GM21360 (cell line): ENCODE measurements around the gene NEU1.
"Not testable (repeated sequence)": the region's sequence is repeated elsewhere in the genome, so short reads cannot be mapped to it uniquely, and the experiment has no call there.

Source experiments
- ATAC-seq: cut with Tn5 transposase; IDR thresholded peaks from one replicate; pipeline ENCODE4 v1.9.1; 2021; ENCODE audit warnings: mild to moderate bottlenecking, moderate library complexity; ENCODE audit not compliant: unreplicated experiment

Gene NEU1

DNA sequence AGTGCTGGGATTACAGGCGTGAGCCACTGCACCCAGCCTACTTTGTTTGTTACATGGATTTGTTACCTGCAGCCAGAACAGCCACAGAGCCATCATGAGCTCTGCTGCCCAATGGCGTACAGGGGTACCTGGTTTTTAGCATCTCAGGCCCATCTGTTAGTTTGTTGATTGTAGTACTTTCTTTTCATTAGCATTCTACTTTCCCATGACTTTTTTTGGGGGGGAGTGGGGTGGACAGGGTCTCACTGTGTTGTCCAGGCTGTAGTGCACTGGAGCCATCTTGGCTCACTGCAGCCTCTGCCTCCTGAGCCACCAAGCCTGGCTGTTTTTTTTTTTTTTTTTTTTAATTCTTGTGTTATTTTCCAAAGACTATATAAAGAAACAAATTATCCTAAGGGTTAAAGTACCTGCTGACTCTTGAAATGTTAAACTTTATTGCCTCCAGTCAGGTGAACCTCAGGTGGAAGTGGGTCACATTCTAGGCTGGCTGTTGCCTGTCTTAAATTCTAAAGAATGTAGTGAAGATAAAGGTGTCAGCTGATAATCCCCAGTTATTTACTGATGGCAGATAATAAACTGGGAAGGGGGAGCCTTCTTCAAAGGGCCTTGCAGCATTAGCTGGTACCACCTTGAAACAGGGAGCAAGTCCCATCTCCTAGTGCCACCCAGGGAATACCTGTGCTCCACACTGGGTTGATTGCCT is 15.2 kb downstream of the NEU1 start:
- no peak for ATAC-seq

DNA sequence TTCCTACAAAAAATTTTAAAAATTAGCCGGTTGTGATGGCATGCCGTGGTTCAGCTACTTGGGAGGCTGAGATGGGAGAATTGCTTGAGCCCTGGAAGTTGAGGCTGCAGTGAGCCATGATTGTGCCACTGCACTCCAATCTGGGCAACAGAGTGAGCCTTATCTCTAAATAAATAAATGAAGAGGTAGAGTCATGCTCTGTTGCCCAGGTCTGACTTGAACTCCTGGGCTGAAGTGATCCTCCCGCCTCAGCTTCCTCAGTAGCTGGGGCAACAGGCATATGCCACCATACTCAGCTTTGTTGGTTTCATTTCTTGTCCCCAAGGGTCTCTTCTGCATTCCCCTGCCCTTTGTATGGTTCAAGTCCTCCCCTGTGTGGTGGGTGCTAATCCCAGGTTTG is 18.1 kb downstream of the NEU1 start:
- ATAC-seq, result no peak

DNA sequence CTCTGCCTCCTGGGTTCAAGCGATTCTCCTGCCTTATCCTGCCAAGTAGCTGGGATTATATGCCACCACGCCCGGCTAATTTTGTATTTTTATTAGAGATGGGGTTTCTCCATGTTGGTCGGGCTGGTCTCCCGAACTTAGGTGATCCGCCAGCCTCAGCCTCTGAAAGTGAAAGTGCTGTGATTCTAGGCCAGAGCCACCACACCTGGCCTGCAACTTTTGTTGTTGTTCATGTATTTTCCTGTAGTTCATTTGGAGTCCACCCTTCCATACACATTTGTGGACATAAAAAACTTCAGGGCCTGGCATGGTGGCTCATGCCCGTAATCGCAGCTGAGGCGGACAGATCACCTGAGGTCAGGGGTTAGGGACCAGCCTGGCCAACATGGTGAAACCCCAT is 20.6 kb downstream of the NEU1 start:
- no peak for ATAC-seq

DNA sequence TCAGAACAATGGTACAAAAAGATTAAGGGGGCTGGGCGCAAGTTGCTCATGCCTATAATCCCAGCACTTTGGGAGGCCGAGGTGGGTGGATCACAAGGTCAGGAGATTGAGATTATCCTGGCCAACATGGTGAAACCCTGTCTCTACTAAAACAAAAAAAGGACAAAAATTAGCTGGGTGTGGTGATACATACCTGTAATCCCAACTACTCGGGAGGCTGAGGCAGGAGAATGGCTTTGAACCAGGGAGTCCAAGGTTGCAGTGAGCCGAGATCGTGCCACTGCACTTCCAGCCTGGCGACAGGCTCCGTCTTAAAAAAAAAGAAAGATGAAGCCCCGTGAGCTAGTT is 22.9 kb downstream of the NEU1 start:
- not testable (repeated sequence) for ATAC-seq

DNA sequence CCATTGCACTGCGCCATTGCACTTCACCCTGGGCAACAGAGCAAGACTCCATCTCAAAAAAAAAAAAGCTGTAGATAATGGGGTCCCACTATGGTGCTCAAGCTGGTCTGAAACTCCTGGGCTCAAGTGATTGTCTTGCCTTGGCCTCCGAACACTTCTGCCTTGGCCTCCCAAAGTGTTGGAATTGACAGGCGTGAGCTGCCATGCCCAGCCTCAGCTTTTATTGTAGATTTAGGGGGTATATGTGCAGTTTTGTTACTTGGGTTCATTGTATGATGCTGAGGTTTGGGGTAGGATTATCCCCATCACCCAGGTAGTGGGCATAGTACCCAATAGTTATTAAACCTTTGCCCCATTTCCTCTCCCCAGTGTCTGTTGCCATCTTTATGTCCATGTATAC is 23.7 kb downstream of the NEU1 start:
- no peak for ATAC-seq

DNA sequence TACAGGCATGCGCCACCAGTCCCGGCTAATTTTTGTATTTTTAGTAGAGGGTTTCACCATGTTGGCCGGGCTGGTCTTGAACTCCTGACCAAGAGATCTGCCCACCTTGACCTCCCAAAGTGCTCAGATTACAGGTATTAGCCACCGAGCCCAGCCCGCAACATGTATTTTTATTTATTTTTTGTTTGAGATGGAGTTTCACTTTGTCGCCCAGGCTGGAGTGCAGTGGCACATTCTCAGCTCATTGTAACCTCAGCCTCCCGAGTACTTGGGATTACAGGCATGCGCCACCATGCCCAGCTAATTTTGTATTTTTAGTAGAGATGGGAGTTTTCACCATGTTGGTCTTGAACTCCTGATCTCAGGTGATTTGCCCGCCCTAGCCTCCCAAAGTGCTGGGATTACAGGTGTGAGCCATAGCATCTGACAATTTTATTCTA is 24.5 kb downstream of the NEU1 start:
- not testable (repeated sequence) for ATAC-seq

DNA sequence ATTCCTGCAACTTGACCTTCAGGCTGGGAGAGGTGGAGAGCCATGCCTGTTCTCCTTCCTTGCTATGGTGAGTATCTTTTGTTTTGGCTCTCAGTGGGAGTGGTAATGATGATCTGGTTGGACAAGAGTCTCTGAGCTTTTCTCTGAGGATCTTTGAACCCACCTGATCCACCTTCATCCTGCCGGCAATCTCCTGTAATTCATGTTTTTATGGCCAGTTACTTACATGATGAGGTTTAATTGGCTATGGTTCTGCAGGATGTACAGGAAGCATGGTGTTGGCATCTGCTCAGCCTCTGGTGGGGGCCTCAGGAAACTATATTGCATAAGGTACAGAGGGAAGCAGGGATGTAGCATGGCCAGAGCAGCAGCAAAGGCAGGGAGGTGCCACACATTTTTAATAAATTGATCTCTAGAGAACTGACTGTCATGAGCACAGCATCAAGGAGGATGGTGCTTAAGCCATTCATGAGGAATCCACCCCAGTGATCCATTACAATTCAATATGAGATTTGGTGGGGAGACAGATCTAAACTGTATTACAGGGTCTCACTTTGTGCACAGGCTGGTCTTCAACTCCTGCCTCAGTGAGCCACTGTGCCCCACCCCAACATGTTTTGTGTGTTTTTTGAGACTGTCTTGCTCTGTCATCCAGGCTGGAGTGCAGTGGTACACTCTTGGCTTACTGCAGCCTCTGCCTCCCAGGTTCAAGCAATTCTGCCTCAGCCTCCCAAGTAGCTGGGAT is 25.1 kb downstream of the NEU1 start:
- no peak for ATAC-seq

DNA sequence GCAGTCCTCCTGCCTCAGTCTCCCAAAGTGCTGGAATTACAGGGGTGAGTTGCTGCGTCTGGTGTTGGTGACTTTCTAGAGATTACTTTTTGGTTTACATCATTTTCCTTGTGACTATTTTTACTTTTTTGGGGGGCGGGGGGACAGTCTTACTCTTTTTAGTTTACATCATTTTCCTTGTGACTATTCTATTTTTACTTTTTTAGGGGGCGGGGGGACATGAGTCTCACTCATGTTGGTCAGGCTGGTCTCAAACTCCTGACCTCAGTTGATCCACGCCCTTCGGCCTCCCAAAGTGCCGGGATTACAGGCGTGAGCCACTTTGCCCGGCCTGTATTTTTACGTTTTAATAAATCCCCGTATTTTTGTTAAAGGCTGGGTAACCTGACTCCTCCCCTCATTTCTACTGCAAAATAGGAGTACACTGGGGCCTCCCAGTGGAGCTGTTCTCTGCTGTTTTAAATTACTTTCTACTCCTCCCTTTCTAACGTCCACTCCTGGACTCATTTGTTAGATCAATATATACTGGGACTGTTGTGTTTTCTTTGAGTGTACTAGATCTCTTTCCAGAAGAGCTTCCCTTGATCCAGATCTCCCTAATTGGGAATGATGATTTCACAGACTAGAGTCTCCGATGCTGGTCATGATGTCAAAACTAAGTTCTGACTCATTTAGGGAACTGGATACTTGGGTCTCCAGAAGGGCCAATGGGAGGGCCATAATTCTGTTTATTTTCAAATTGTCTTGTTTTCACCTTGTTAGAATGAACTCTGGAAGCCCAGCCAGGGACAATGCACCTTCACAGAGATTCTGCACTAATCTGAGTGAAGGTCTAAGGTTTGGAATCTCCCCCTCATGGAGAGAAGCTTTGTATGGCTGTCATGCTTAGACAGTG is 25.9 kb downstream of the NEU1 start:
- ATAC-seq, result no peak

DNA sequence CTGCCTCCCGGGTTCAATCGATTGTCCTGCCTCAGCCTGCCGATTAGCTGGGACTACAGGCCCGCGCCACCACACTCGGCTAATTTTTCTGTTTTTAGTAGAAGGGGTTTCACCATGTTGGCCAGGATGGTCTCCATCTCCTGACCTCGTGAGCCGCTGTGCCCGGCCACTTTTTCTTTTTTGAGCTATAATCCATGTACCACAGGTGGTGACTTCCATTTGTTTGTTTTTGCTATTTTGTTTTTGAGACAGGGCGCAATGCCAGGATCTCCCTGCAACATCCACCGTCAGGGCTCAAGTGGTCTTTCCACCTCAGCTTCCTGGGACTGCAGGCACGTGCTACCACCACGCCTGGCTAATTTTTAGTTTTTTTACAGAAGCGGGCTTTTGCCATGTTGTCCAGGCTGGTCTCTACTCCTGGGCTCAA is 26.6 kb downstream of the NEU1 start:
- no peak for ATAC-seq

DNA sequence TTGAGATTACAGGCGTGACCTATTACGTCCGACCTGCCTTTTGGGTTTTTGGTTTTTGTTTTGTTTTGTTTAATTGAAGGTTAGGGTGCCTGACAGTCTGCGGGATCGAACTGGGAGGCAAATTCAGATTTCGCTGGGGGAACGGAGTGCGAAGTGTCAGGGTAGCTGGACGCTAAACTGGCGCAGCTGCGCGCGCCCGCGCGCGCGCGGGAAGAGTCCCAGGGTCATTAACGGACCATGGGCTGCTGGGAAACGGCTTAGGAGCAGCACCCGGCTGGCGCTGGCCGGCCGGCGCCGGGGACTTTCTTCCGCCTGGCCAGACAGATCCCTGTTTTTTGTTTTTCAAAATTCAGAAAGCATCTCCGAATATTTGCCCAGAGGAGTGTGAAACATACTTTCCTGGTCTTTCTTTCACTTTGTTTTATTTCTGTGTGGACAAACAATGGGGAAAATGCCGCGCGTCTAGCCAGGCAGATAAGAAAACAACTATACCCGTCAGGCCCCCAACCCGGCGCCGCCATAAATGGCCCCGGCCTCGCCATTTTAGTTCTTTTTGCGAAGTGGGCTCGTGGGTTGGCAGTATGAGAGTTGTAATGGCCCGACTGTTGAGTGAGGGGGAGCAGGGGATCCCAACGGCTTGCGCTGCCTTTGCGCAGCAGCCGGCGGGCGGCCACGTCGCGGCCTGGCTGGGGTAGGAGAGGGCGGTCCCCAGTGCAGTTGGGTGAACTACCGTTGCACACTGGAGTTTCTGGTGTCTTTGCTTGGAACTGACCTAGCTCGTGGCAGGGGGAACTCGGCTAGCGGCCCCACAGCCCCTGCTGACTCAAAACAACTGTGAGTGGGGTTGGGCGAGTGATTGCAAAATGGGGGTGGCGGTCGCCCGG is 28.0 kb downstream of the NEU1 start:
- ATAC-seq, result no peak

DNA sequence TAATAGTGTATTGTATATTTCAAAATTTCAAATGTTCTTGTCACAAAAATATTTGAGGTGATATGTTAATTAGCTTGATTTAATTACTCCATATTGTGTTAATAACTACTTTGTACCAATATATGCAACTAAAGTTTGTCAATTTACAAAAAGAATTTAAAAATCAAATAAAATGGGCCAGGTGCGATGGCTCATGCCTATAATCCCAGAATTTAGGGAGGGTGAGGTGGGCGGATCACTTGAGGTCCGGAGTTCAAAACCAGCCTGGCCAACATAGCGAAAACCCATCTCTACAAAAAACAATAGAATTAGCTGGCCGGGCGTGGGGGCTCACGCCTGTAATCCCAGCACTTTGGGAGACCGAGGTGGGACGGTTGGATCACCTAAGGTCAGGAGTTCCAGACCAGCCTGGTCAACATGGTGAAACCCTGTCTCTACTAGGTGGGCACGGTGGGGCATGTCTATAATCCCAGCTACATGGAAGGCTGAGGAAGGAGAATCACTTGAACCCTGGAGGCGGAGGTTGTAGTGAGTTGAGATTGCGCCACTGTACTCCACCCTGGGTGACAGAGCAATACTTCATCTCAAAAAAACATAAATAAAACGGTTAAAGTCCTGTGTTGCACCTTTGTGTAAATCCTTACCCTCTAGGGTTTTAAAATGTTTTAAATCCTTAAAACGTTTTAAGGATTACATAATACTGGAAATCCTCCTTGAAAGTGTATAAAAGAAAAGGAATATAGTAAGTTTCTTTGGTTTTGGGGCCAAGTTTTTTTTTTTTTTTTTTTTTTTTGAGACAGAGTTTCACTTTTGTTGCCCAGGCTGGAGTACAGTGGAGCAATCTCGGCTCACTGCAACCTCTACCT is 31.0 kb downstream of the NEU1 start:
- no peak for ATAC-seq

DNA sequence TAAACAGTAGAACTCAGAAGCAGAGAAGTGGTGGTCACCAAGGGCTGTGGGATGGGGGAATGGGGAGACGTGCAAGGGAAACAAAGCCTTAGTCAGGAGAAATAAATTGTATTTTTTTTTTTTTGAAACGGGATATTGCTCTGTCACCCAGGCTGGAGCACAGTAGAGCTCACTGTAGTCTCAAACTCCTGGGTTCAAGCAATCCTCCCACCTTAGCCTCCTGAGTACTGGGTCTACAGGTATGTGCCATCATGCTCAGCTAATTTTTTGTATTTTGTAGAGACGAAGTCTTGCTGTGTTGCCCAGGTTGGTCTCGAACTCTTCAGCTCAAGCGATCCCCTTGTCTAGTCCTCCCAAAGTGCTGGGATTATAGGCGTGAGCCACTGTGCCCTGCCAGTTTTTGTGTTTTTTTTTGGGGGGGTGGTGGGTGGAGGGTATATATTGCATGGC is 31.7 kb downstream of the NEU1 start:
- ATAC-seq, result no peak

DNA sequence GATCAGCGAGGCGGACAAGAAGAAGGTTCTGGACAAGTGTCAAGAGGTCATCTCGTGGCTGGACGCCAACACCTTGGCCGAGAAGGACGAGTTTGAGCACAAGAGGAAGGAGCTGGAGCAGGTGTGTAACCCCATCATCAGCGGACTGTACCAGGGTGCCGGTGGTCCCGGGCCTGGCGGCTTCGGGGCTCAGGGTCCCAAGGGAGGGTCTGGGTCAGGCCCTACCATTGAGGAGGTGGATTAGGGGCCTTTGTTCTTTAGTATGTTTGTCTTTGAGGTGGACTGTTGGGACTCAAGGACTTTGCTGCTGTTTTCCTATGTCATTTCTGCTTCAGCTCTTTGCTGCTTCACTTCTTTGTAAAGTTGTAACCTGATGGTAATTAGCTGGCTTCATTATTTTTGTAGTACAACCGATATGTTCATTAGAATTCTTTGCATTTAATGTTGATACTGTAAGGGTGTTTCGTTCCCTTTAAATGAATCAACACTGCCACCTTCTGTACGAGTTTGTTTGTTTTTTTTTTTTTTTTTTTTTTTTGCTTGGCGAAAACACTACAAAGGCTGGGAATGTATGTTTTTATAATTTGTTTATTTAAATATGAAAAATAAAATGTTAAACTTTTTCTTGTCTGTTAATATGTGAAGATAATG is 32.9 kb downstream of the NEU1 start:
- no peak for ATAC-seq

DNA sequence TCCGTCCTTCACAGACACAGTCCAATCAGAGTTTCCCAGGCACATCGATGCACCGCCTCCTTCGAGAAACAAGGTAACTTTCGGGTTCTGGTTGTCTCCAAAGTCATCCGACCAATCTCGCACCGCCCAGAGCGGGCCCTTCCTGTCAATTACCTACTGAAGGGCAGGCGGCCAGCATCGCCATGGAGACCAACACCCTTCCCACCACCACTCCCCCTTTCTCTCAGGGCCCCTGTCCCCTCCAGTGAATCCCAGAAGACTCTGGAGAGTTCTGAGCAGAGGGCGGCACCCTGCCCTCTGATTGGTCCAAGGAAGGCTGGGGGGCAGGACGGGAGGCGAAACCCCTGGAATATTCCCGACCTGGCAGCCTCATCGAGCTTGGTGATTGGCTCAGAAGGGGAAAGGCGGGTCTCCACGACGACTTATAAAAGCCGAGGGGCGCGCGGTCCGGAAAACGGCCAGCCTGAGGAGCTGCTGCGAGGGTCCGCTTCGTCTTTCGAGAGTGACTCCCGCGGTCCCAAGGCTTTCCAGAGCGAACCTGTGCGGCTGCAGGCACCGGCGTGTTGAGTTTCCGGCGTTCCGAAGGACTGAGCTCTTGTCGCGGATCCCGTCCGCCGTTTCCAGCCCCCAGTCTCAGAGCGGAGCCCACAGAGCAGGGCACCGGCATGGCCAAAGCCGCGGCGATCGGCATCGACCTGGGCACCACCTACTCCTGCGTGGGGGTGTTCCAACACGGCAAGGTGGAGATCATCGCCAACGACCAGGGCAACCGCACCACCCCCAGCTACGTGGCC is 35.1 kb downstream of the NEU1 start, which contains the start of gene HSPA1B:
Gene HSPA1B (plus strand): TSS at position 453 of the 794 bp plus-strand sequence. CDS start 213 bp downstream, at position 666.
- peak; percentile 56 for ATAC-seq

DNA sequence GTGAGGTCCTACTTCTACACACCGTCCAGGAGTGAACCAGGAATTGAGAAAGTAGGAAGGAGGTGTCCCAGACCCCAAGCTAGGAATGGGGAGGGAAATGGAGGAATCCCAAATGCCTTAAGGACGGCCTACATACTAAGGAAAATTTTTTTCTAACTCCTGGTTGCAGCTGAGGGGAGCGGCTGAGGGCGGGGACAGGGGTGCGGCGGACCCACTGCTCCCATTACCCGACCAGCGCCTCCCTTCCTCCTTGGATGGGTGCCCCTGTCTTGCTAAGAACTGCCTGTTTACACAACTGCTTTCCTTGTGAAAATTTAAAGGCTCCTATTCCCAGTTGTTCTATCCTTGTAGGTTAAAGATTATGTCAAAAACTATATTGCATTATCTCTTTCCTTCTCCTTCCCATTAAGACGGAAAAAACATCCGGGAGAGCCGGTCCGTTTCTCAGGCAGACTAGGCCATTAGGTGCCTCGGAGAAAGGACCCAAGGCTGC is 35.8 kb downstream of the NEU1 start:
- ATAC-seq, result no peak

DNA sequence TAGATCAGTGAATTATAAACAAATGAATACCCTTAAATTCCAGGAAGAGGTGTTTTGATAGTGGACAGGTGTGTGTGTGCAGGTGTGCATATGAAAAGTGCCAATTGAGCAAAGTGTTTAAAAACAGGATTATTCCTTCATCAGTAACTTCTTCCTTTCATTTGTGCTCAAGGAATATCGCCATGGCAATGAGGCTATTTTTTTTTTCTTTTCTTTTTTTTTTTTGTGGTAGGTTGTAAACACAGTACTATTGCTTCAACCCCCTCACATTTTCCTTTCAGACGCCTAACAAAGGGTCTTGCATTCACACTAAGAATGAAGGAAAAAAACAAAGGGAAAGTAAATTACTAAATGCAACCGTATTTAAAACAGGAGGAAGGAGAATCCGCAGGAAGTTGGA is 37.1 kb downstream of the NEU1 start:
- no peak for ATAC-seq

DNA sequence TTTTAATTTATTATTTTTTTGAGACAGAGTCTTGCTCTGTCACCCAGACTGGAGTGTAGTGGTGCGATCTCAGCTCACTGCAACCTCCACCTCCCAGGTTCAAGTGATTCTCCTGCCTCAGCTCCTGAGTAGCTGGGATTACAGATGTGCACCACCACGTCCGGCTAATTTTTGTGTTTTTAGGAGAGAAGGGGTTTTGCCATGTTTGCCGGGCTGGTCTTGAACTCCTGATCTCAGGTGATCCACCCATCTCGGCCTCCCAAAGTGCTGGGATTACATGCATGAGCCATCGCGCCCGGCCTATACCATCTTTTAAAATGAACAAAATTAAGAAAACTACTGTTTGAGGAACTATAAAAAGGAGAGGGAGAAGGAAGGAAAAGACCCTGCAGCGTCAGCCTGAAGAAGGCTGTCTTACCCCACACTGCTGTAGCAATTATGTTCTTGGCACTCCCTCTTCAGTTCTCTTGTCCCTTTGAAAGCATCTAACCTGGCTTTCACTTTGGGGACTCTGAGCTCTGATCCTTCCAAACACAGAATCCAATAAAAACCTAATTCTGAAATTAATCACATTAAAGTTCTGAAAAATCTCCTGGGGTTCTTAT is 38.9 kb downstream of the NEU1 start:
- ATAC-seq, result not testable (repeated sequence)
